Upper lobe of right lung (tissue), 1 donor: ENCODE measurements around the gene PIK3R5. TPM values are rescaled to one million over a fixed set of nuclear protein-coding genes. Genes with fewer than 3 reads are reported as not detected.
"Not testable (repeated sequence)": the region's sequence is repeated elsewhere in the genome, so short reads cannot be mapped to it uniquely, and the experiment has no call there.

Experiments used
- ATAC-seq: fragments of 200-7000 bp; cut with Tn5 transposase; one replicate; pipeline ENCODE4 v1.9.1; 2020; ENCODE audit warnings: mild to moderate bottlenecking, moderate library complexity
- DNase-seq: peaks from one replicate; pipeline ENCODE4 v3.0.0-alpha.2; 2020
- H3K27ac ChIP-seq: fragments of 200-600 bp; one replicate; pipeline ENCODE4 v1.8.0; 2022
- H3K27me3 ChIP-seq: fragments of 200-600 bp; one replicate; pipeline ENCODE4 v1.8.0; 2022; ENCODE audit warnings: mild to moderate bottlenecking
- H3K36me3 ChIP-seq: fragments of 200-600 bp; one replicate; pipeline ENCODE4 v1.8.0; 2022
- H3K4me1 ChIP-seq: fragments of 200-600 bp; one replicate; pipeline ENCODE4 v1.8.0; 2022
- H3K4me3 ChIP-seq: fragments of 200-600 bp; one replicate; pipeline ENCODE4 v1.8.0; 2022; ENCODE audit warnings: mild to moderate bottlenecking
- H3K9me3 ChIP-seq: fragments of 200-600 bp; one replicate; pipeline ENCODE4 v1.8.0; 2022
- intact Hi-C: fragments of 100-400 bp; cut with DNase I; formaldehyde crosslinking; loops from one replicate; pipeline ENCODE4 v1.11.0; 2022
- total RNA-seq: library from RNA; stranded (reverse); fragmentation: NEBNext Ultra II Directional; extraction: Animal tissue kit (Norgen Biotek cat#: 25700); gene quantifications from one replicate; pipeline ENCODE4 v1.2.1, GENCODE V29; 2021
- TF ChIP-seq, protein P1 (sequence below): fragments of 200-600 bp; IDR thresholded peaks from one replicate; pipeline ENCODE4 v1.8.0; 2022; ENCODE audit warnings: antibody characterized with exemption
- donor health status: DM: no; HTN: yes; CAD: no; lungs with severe emphysema.

PIK3R5 gene
- total RNA-seq, 1 donor from 2014 or later: 37.7 TPM

DNA sequence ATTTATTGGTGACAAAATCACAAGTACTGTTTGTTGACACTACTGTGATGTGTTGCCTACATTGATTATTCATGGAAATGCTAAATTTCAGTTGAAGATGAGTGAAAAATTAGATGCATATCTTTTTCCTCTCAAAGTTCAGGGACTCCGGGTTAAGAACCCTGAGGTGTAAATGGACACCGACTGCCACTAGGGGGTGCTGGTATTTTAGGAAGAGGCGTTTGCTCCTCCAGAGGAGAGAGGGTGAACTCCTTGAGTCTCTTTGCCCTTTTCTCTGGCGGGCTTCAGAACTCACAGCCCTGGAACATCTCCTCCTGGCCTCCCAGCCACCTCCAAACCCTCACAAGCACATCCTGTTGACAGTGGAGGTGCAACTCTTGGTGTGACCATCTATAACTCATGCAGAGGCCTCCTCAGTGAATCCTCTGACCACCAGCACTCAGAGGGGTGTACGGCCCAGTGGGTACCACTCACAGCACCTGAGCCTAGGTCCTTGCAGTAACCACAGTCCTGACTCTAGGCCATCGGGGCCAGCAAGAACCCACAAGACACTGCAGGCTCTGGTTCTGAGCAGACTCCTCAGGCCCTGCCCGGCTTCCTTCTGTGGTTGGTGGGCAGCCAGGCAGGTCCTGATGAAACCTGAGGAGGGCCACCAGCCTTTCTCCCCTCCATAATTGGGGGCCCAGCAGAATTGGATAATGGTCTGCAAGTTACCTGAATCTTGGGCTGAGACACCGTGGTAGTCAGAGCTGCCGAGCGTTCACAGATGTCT lies 26.2 kb upstream of the PIK3R5 start:
- intact Hi-C loops: loop anchor here (10.0 kb wide), 1 partner anchor 533 kb away; no protein-coding TSS in a partner anchor
- Histone ChIP-seq H3K27me3 (peaks cover 5% of the 10 kb centered on the region), H3K27ac (no peak overlapping the region), H3K4me1 (no peaks in the 10 kb centered on the region), H3K9me3 (no peaks in the 10 kb centered on the region), H3K4me3 (no peak overlapping the region), H3K36me3 (no peaks in the 10 kb centered on the region)
- ATAC-seq: peak; percentile 83
- TF ChIP-seq, protein P1, sequence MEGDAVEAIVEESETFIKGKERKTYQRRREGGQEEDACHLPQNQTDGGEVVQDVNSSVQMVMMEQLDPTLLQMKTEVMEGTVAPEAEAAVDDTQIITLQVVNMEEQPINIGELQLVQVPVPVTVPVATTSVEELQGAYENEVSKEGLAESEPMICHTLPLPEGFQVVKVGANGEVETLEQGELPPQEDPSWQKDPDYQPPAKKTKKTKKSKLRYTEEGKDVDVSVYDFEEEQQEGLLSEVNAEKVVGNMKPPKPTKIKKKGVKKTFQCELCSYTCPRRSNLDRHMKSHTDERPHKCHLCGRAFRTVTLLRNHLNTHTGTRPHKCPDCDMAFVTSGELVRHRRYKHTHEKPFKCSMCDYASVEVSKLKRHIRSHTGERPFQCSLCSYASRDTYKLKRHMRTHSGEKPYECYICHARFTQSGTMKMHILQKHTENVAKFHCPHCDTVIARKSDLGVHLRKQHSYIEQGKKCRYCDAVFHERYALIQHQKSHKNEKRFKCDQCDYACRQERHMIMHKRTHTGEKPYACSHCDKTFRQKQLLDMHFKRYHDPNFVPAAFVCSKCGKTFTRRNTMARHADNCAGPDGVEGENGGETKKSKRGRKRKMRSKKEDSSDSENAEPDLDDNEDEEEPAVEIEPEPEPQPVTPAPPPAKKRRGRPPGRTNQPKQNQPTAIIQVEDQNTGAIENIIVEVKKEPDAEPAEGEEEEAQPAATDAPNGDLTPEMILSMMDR: peak; percentile 82
- DNase-seq: no peak

DNA sequence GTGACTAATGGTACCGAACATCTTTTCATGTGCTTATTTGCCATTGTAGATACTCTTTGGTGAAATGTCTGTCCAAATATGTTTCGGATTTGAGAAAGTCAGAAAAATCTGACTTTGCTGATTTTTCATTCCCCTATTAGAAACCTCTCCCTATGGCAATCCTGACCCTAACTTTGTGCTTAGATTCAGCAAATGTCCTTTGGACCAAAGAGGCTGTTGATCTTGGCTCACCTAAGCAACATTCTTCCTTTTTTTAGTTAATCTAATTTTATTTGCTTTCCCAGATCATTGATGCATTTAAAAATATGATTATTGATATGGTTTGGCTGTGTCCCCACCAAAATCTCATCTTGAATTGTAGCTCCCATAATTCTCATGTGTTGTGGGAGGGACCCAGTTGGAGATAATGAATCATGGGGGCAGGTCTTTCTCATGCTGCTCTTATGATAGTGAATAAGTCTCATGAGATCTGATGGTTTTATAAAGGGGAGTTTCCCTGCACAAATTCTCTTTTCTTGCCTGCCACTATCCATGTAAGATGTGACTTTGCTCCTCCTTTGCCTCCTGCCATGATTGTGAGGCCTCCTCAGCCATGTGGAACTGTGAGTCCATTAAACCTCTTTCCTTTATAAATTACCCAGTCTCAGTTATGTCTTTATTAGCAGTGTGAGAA lies 22.9 kb upstream of the PIK3R5 start:
- H3K36me3 ChIP-seq, ATAC-seq, H3K27ac ChIP-seq, H3K4me1 ChIP-seq, H3K4me3 ChIP-seq, H3K27me3 ChIP-seq, intact Hi-C loops, H3K9me3 ChIP-seq, DNase-seq: not testable (repeated sequence)

DNA sequence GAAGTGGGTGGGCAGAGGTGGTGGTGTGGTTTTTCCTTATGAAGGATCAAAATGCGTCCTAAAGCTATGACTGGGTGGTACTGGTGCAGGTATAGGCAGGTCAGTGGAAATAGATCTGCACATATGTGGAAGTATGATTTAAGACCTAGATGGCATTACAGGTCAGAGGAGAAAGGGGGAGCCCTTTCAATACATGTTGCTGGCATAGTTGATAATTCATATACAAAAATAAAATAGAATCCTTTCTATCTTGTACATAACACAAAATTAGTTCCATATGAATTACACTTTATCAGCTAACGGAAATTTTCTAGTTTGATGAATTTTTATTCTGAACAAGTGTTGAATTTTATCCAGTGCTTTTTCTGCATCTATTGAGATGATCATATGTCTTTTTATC lies 20.8 kb upstream of the PIK3R5 start:
- Histone ChIP-seq H3K4me1 (no peaks in the 10 kb centered on the region), H3K27ac (no peak overlapping the region), H3K27me3 (no peaks in the 10 kb centered on the region), H3K36me3 (no peaks in the 10 kb centered on the region), H3K9me3 (no peaks in the 10 kb centered on the region), H3K4me3 (no peak overlapping the region)
- TF ChIP-seq, protein P1: peak; percentile 21
- intact Hi-C loops: no loop called here
- ATAC-seq (no peak), DNase-seq (no peak)

DNA sequence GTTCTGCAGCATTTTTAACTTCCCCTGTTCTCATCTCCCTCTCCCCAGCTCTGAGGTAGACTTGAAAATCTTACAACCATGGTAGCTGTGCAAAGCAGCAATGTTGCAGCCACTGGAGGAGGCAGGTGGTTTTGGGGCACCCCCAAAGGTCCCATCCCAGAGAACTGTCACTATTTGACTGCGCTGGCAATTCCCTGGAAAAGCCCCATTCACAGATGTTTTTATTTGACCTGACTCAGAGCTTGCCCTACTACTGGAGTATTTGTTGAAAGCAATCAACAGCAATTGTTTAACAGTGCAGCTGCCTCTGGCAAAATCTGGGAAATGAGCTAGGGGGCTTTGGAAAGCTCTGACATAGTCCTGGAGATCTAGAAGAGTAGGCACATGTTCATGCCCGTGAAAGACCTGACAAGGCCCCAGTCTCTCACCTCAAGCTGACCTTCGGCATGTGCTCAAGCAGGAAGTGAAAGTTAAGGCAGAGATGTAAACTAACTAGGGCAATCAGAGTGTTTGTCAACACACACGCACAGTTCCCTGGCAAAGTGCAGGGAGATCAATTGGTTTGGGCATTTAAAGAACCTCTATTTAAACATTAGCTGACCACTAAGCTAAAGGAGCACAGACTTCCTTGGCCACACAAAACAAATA lies 19.7 kb upstream of the PIK3R5 start:
- Histone ChIP-seq H3K4me3 (no peak overlapping the region), H3K27me3 (no peaks in the 10 kb centered on the region), H3K4me1 (no peaks in the 10 kb centered on the region), H3K9me3 (no peaks in the 10 kb centered on the region), H3K27ac (no peak overlapping the region), H3K36me3 (no peaks in the 10 kb centered on the region)
- ATAC-seq: peak; percentile 75
- intact Hi-C loops: no loop called here
- no peak for DNase-seq
- TF ChIP-seq, protein P1: no peak

DNA sequence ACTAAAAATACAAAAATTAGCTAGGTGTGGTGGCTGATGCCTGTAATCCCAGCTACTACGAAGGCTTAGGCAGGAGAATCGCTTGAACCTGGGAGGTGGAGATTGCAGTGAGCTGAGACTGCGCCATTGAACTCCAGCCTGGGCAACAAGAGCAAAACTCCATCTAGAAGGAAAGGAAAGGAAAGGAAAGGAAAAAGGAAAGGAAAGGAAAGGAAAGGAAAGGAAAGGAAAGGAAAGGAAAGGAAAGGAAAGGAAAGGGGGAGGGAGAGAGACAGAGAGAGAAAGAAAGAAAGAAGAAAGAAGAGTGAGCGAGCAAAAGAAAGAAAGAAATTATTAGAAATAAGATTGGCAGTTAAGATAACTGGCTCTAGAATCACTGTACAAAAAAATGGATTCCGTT lies 18.7 kb upstream of the PIK3R5 start:
- H3K4me3 ChIP-seq, intact Hi-C loops, H3K27ac ChIP-seq, H3K9me3 ChIP-seq, DNase-seq, ATAC-seq, H3K4me1 ChIP-seq, H3K27me3 ChIP-seq, H3K36me3 ChIP-seq: not testable (repeated sequence)

DNA sequence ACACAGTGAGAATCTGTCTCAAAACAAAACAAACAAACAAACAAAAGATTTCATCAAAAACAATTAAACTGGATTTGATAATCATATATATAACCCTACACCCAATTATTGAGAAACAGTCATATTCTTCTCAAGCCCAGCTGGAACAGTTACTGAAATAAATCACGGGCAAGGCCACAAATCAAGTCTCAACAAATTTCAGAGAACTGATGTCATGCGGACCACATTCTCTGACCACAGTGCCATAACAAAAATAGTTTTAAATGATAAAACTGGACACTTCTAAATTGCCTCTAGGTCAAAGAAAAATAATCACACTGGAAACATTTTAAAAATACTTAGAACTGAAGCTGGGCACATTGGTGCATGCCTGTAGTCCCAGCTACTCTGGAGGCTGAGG lies 15.9 kb upstream of the PIK3R5 start:
- intact Hi-C loops: no loop called here
- no peak overlapping the region for H3K4me3 ChIP-seq
- no peak for DNase-seq
- TF ChIP-seq, protein P1: no peak
- no peaks in the 10 kb centered on the region for H3K27me3 ChIP-seq
- no peak for ATAC-seq
- no peaks in the 10 kb centered on the region for H3K36me3 ChIP-seq
- no peaks in the 10 kb centered on the region for H3K9me3 ChIP-seq
- no peaks in the 10 kb centered on the region for H3K4me1 ChIP-seq
- H3K27ac ChIP-seq: no peak overlapping the region
